Mesothelial cell of epicardium (in vitro differentiated cells): ENCODE data around the gene B3GALT5. TPM values are rescaled to one million over a fixed set of nuclear protein-coding genes. Genes with fewer than 3 reads are reported as not detected.
A peak's percentile ranks its signal among the peaks of the same experiment; 100 is the strongest.

Source experiments
- DNase-seq, 2 experiments: peaks; one replicate each; pipeline ENCODE4 v3.0.0; 2021; ENCODE audit warnings: low spot score in 2 of 2; ENCODE audit not compliant: unreplicated experiment in 2 of 2
- H3K27ac Mint-ChIP-seq: 2 replicates; pipeline ENCODE4 v1.8.0; 2021; ENCODE audit warnings: mixed read lengths
- H3K27me3 Mint-ChIP-seq: 2 replicates; pipeline ENCODE4 v1.8.0; 2021; ENCODE audit warnings: low read depth, mixed read lengths
- H3K36me3 Mint-ChIP-seq: 2 replicates; pipeline ENCODE4 v1.8.0; 2021; ENCODE audit warnings: mixed read lengths
- H3K4me1 Mint-ChIP-seq: 2 replicates; pipeline ENCODE4 v1.8.0; 2021; ENCODE audit warnings: mixed read lengths
- H3K4me3 Mint-ChIP-seq: 2 replicates; pipeline ENCODE4 v1.8.0; 2021; ENCODE audit warnings: mild to moderate bottlenecking, moderate library complexity, mixed read lengths
- H3K9me3 Mint-ChIP-seq: 2 replicates; pipeline ENCODE4 v1.8.0; 2021; ENCODE audit warnings: mixed read lengths
- CTCF ChIP-seq: fragments of 200-600 bp; sonication (generic); IDR thresholded peaks from one replicate; pipeline ENCODE4 v1.5.0; 2021; ENCODE audit warnings: antibody characterized with exemption; ENCODE audit not compliant: unreplicated experiment
- total RNA-seq: library from RNA; stranded (reverse); gene quantifications from 3 replicates; pipeline ENCODE4 v1.2.1, GENCODE V29; 2021

B3GALT5 gene
- total RNA-seq, 1 donor from 2014 or later: 6.8 TPM

- peaks cover 35% of the 10 kb centered on the region for H3K9me3 Mint-ChIP-seq
- DNase-seq: no peak
- peak; percentile 38 for TF ChIP-seq CTCF
- no peaks in the 10 kb centered on the region for H3K27me3 Mint-ChIP-seq
- peaks cover 2% of the 10 kb centered on the region for H3K4me1 Mint-ChIP-seq
- H3K36me3 Mint-ChIP-seq: peaks cover 23% of the 10 kb centered on the region
- no peak overlapping the region for H3K4me3 Mint-ChIP-seq
- H3K27ac Mint-ChIP-seq: no peak overlapping the region
Observed at GRCh38 chr21:39720126-39720778, 107.5 kb downstream of the B3GALT5 start.

DNA sequence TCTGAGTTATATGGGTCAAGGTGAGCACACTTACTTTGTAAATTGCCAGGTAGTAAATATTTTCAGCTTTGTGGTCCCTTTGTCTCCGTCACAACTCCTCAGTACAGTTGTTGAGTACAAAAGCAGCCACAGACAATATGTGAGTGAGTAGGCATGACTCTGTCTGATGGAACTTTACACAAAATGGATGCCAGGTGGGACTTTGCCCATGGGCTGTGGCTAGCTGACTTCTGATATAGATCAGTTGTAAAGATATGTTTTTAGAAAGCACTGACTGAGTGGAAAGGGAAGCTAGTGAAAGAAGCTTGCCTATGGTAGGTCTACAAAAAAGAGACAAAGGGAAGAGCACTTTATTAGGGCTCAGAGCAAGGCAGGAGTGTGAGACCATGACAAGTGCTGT lies 109.1 kb downstream of the B3GALT5 start:
- H3K4me3 Mint-ChIP-seq: no peak overlapping the region
- no peak for TF ChIP-seq CTCF
- H3K27ac Mint-ChIP-seq: no peak overlapping the region
- H3K27me3 Mint-ChIP-seq: no peaks in the 10 kb centered on the region
- peaks cover 25% of the 10 kb centered on the region for H3K36me3 Mint-ChIP-seq
- peaks cover 3% of the 10 kb centered on the region for H3K4me1 Mint-ChIP-seq
- no peak for DNase-seq
- peaks cover 30% of the 10 kb centered on the region for H3K9me3 Mint-ChIP-seq

Other genes starting within 250 kb of the B3GALT5 start
- 0.86 to 1.6 TPM (median 1.3 TPM) in 3 replicates for gene LCA5L, start 167.2 kb upstream of the B3GALT5 start, total RNA-seq
- 4.3 to 4.6 TPM (median 4.5 TPM) in 3 replicates for gene SH3BGR, start 161.0 kb upstream of the B3GALT5 start, total RNA-seq
- 2.2 to 2.5 TPM (median 2.2 TPM) in 3 replicates for gene IGSF5, start 132.2 kb downstream of the B3GALT5 start, total RNA-seq